ENCODE measurements around the gene SVIL. TPM values are rescaled to one million over a fixed set of nuclear protein-coding genes. Genes with fewer than 3 reads are reported as not detected.
"Not testable (repeated sequence)": the region's sequence is repeated elsewhere in the genome, so short reads cannot be mapped to it uniquely, and the experiment has no call there.

Gene SVIL
- total RNA-seq, 1 donor from 2014 or later, result 209 TPM

- no peak for DNase-seq (ENCODE audit: low spot score)
Observed at GRCh38 chr10:29575098-29575455, 59.7 kb downstream of the SVIL start.

GRCh38 chr10:29574212-29575097 is 60.3 kb downstream of the SVIL start:
- not testable (repeated sequence) for DNase-seq (ENCODE audit: low spot score)

GRCh38 chr10:29570248-29570647 is 64.5 kb downstream of the SVIL start:
- DNase-seq (ENCODE audit: low spot score), result not testable (repeated sequence)

DNA sequence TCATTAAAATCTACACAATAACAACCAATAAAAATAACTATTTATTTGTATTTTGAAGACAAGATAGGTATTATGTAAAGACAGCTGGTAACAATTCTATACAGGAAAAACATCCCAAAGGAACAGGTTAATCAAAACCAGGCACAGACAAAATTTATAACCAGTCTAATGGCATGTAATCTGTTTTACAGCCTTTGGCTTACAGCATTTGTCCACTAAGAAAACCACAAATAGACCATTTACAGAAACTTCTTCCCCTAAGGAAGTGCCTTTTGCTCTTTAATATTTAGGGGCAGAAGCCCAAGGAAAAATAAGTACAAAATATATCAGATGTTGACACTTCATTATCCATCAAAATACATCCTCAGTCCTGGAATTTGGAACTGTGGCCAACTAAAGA is 65.0 kb downstream of the SVIL start:
- DNase-seq (ENCODE audit: low spot score), result no peak

DNA sequence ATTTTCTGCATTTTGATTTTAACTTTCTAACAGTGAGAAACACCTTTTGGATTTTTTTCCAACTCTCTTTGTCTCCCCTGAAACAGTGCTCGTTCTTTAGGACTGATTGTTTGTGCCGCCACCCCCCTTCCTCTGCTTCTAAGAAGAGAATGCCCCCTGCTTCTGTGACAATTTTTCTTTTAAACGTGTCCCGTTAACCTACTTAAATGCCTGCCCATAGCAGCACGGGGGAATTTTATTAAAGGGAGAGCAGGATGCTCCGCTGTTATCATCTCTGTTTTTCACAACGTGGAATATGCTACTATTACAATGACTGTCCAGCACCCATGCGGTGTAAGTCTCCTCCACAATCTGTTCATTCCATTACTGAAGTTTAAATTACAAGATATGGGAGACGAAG is 67.8 kb downstream of the SVIL start:
- no peak for DNase-seq (ENCODE audit: low spot score)

- not testable (repeated sequence) for DNase-seq (ENCODE audit: low spot score)
Observed at GRCh38 chr10:29566209-29566608, 68.6 kb downstream of the SVIL start.

GRCh38 chr10:29563420-29564035 is 71.2 kb downstream of the SVIL start:
- no peak for DNase-seq (ENCODE audit: low spot score)

GRCh38 chr10:29563006-29563405 is 71.8 kb downstream of the SVIL start:
- DNase-seq (ENCODE audit: low spot score), result not testable (repeated sequence)

- DNase-seq (ENCODE audit: low spot score), result no peak
Observed at GRCh38 chr10:29559996-29560395, 74.8 kb downstream of the SVIL start.

- DNase-seq (ENCODE audit: low spot score), result no peak
Observed at GRCh38 chr10:29557665-29558064, 77.1 kb downstream of the SVIL start.

GRCh38 chr10:29555746-29556481 is 78.9 kb downstream of the SVIL start:
- DNase-seq (ENCODE audit: low spot score), result no peak

- no peak for DNase-seq (ENCODE audit: low spot score)
Observed at GRCh38 chr10:29555091-29555745, 79.6 kb downstream of the SVIL start.

- DNase-seq (ENCODE audit: low spot score), result no peak
Observed at GRCh38 chr10:29554660-29555059, 80.1 kb downstream of the SVIL start.

- no peak for DNase-seq (ENCODE audit: low spot score)
Observed at GRCh38 chr10:29553544-29554250, 81.1 kb downstream of the SVIL start.

DNA sequence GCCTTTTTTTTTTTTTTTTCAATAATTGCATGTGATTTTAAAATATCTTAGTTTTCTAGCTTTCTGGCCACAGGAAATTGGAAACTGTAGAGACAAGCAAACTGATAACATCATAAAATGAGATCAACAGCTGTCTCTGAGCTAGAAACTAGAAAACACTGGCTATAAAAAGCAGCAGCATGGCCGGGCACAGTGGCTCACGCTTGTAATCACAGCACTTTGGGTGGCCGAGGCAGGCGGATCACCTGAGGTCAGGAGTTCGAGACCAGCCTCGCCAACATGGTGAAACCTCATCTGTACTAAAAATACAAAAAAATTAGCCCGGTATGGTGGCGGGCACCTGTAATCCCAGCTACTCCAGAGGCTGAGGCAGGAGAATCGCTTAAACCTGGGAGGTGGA is 81.7 kb downstream of the SVIL start:
- DNase-seq (ENCODE audit: low spot score), result not testable (repeated sequence)

DNA sequence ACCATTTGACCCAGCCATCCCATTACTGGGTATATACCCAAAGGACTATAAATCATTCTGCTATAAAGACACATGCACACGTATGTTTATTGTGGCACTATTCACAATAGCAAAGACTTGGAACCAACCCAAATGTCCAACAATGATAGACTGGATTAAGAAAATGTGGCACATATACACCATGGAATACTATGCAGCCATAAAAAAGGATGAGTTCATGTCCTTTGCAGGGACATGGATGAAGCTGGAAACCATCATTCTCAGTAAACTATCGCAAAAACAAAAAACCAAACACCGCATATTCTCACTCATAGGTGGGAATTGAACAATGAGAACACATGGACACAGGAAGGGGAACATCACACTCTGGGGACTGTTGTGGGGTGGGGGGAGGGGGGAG is 85.3 kb downstream of the SVIL start:
- not testable (repeated sequence) for DNase-seq (ENCODE audit: low spot score)

DNA sequence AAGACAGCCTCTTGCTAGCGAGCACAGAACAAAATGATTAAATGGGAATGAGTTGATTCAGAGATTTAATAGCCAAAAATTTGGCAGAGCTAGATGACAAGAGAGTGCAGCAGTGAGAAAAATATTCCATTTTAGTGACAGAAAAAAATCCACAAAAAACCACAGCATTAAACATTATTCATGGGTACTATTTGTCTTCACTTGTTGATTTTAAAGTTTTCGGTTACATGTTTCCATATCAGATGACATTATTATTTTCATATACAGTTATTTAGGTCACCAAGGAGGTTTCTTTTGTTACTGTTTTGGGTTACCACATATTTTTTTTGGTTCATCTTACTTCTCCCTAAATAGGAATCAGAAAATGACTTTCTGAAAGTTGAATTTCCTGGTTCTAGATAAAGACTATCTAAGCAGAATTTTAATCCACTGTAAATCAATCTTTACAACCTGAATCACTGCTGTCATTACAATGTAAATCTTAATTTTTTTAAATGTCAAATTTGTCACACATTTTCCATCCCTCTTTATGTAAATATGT is 87.9 kb downstream of the SVIL start:
- DNase-seq (ENCODE audit: low spot score), result no peak

DNA sequence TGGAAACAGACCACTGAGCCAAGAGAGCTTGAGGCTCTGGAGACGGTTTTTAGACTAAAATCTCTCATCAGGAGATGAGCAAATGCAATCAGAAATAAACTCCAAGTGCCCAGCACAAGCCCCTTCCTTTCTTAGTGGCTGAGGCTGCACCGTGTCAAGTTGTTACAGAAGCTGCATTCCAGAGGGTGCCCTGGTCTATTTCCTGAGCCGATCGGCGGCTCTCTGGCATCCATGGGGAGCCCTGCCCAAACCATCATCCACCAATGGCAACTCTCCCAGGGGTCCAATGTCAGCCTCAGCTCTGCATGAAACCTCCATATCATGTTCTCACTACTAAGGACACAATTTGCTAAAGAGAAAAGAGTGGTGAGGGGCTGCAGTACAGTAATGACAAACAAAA is 89.6 kb downstream of the SVIL start:
- no peak for DNase-seq (ENCODE audit: low spot score)

GRCh38 chr10:29543715-29544114 is 91.1 kb downstream of the SVIL start:
- no peak for DNase-seq (ENCODE audit: low spot score)

DNA sequence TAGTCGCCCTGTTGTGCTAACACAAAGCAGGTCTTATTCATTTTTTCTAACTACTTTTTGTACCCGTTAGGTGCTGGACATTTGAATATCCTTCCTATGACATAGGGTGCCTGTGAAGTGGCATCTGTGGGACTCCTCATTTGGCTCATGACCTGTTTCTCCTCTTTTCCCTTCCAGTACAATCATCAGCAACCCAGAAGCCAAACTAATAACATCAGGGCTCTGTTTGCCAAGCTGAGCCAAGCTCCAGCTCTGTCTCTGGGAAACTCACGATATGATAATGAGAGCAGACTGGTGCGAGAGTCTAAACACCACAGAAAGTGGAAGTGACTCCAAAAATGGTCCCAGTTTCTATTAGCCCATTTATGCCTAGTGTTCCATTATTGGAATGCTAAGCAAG is 92.0 kb downstream of the SVIL start:
- DNase-seq (ENCODE audit: low spot score), result no peak
